ENCODE data around the gene ALCAM.
"Not testable (repeated sequence)": the region's sequence is repeated elsewhere in the genome, so short reads cannot be mapped to it uniquely, and the experiment has no call there.

The ALCAM gene

DNA sequence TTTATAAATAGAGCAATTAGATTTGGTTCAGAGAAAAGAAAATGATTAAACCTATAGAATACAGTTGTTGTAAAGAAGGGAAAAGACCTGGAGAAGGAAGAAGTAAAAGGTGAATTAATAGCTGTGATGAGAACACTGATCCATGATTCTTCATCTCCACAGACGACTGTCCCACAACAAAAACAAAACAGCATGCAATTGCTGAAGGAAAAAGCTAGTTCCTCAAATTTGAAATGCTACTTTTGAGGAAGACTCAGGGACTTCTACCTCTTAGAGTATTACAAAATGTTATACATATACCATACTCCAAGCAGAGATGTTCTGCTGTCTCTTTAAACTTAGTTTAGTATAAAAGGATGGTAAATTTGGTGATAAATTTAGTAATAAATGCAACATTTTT is 21.5 kb downstream of the ALCAM start:
- no peak for DNase-seq (ENCODE audit: low read depth in 2 of 2)

- not testable (repeated sequence) for DNase-seq (ENCODE audit: low read depth in 2 of 2)
Observed at GRCh38 chr3:105389759-105390158, 23.1 kb downstream of the ALCAM start.

- not testable (repeated sequence) for DNase-seq (ENCODE audit: low read depth in 2 of 2)
Observed at GRCh38 chr3:105392598-105392997, 25.9 kb downstream of the ALCAM start.

GRCh38 chr3:105394177-105394576 is 27.5 kb downstream of the ALCAM start:
- DNase-seq (ENCODE audit: low read depth in 2 of 2), result no peak

DNA sequence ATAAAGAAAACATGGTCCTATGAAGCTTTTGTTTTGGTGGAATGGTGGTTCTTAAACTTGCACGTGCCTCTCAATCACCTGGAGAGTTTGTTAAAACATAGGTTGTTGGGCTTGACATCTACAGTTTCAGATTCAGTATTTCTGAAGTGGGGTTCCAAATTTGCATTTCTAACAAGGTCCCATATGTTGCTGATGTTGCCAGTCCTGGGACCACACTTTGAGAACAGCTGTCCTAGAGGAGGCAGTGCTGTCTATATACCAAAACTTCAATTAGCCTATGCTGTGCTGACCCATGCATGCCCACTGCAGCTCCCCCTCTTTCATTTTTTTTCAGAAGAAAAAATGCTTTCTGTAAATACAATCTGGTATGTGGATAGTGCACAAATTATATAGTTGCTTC is 31.3 kb downstream of the ALCAM start:
- no peak for DNase-seq (ENCODE audit: low read depth in 2 of 2)

DNA sequence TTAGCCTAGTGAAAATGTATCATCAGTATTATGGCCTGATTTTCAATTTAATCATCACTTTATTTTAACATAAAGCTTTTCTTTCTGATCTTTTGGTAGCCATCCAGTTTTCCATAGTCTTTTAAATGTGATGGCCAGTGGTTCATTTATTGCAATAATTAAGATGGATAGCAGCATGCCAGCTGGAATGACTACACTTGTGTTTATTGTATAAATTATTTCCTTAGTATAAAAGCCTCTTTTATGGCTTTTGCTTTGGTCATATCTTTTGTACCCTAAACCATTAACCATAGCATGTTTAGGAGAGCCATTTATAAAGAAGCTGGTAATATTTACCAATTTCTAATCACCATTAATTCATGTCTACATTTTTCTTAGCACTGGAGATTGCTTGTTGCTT is 31.7 kb downstream of the ALCAM start:
- DNase-seq (ENCODE audit: low read depth in 2 of 2), result no peak

GRCh38 chr3:105399062-105399461 is 32.4 kb downstream of the ALCAM start:
- DNase-seq (ENCODE audit: low read depth in 2 of 2), result no peak

DNA sequence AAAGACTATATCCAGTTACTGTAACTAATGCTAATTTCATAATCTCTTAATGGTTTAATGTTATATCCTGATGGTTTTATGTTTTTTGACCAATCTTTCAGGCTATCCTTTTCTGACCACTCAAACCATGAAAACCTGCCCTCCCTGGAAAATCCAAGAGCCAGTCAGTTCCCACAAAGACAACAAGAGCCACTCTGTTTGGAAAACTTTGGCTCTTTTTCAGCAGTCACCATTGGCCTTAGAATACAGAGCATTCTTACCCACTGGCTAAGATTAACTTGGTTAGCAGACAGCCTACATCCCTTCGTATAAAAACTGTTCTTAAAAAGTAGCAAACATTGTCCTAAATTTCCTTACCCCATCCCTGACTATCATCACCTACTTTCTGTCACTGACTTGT is 32.9 kb downstream of the ALCAM start:
- DNase-seq (ENCODE audit: low read depth in 2 of 2), result no peak

- DNase-seq (ENCODE audit: low read depth in 2 of 2), result no peak
Observed at GRCh38 chr3:105401254-105401653, 34.5 kb downstream of the ALCAM start.

GRCh38 chr3:105401691-105402149 is 35.0 kb downstream of the ALCAM start:
- no peak for DNase-seq (ENCODE audit: low read depth in 2 of 2)

DNA sequence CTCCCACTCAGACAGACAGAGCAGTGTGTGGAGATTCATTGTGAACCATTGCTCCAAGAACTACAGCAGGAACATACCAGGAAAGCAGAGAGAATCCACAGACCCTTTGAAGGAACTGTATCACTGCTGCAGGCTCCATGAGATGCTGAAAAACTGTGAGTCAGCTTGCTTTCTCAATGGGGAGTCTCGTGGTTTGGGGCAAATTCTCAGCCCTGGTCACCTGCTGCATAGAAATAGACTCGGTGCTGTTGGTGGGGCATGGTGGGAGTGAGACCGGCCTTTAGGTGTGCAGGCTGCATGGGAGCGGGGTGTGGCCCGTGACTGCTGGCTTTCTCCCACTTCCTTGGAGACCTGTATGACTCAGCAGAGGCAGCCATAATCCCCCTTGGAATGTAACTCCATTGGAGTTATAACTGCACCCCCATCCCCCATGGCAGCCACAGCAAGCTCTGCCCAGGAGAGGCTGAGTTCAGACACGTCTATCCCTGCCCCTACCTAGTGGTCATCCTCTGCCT is 35.6 kb downstream of the ALCAM start:
- DNase-seq (ENCODE audit: low read depth in 2 of 2), result no peak

DNA sequence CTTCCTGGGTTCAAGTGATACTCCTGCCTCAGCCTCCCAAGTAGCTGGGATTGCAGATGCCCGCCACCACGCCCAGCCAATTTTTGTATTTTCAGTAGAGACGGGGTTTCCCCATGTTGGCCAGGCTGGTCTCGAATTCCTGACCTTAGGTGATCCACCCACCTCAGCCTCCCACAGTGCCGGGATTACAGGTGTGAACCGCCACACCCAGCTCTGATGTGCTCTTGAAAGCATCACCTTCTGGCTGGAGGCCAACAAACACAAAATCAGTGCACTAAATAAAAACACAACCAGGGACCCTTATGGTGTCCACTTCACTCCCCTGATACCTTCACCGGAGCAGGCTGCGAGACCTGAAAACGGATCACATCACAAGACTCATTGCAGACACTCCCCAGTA is 36.3 kb downstream of the ALCAM start:
- not testable (repeated sequence) for DNase-seq (ENCODE audit: low read depth in 2 of 2)

DNA sequence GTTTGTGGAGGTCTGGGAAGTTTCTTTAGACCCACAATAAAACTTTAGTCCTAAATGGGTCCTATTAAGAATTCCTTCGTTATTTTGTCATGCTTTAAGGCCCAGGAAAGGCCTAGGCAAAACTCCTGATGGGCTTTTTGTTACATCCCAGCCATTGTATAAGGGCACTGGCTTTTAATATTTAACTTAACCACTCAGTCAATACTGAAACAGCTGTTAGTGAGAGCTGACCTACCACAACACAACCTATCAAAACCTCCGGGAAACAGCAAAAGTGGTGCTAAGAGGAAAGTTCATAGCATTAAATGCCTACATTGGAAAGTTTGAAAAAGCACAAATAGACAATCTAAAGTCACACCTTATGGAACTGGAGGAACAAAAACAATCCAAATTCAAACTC is 39.6 kb downstream of the ALCAM start:
- no peak for DNase-seq (ENCODE audit: low read depth in 2 of 2)

DNA sequence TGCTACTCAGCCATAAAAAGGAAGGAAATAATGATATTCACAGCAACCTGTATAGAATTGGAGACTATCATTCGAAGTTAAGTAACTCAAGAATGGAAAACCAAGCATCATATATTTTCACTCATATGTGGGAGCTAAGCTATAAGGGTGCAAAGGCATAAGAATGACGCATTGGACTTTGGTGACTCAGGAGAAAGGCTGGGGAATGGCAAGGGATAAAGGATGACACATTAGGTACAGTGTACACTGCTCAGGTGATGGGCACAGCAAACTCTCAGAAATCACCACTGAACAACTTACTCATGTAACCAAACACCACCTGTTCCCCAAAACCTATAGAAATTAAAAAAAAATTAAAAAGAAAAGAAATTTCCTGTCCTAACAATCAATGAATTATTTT is 42.7 kb downstream of the ALCAM start:
- DNase-seq (ENCODE audit: low read depth in 2 of 2), result no peak

GRCh38 chr3:105413343-105413887 is 46.7 kb downstream of the ALCAM start:
- no peak for DNase-seq (ENCODE audit: low read depth in 2 of 2)

DNA sequence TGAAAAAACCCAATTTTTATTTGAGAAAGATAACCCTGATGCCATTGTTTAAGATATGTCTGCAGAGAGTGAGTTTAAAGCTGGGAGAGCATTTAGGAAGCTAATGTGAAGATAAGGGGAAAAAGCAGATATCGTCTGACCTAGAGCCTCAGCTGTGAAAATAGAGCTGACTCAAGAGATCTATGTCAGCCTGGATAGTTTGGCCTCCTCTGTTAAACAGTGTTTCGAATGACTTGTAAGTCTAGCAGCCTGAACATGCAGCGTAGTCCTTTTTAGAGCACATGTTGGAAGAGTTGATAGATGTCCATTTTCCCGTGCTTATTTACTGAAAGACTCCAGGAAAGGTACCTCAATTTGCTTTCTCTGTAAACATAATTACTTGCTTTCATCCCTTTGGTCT is 48.1 kb downstream of the ALCAM start:
- DNase-seq (ENCODE audit: low read depth in 2 of 2), result no peak

- DNase-seq (ENCODE audit: low read depth in 2 of 2), result no peak
Observed at GRCh38 chr3:105415951-105416350, 49.2 kb downstream of the ALCAM start.

GRCh38 chr3:105417525-105418289 is 51.0 kb downstream of the ALCAM start:
- DNase-seq (ENCODE audit: low read depth in 2 of 2), result no peak

DNA sequence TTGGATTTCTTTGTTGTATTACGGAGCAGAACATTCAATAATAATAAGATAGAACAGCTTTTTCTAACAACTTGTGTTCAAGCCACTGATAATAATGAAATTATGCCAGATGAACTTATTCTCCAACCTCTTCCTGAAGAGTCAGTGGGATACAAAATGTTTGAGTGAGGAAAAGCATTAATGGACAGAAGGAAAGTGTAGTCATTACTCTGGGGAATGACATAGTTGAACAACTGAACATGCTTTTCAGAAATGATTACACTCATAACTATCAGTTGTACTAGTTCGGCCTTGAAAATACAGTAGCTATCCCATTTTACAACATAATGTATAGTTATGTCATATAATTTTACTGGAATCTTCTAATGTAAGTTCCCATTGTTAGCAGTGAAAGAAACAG is 55.9 kb downstream of the ALCAM start:
- no peak for DNase-seq (ENCODE audit: low read depth in 2 of 2)

DNA sequence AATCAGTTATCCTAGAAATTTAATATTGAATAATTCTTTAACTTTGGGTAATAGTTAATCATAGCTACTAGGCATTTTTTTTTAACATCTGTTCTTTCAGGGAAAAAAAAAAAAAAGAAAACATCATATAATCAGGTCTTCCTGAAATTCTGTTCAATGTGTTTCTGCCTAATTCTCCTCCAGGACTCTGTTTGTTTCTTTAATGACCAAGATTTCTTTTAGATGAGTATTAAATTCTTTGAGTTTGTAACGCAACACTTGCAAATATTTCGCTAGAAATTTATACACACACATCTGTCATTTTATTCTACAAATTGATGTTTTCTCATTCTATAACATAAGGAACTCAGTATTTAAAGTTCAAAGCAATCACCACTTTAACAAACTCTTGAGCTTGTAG is 56.7 kb downstream of the ALCAM start:
- no peak for DNase-seq (ENCODE audit: low read depth in 2 of 2)

- DNase-seq (ENCODE audit: low read depth in 2 of 2), result no peak
Observed at GRCh38 chr3:105424412-105425152, 57.9 kb downstream of the ALCAM start.

- DNase-seq (ENCODE audit: low read depth in 2 of 2), result no peak
Observed at GRCh38 chr3:105425153-105425502, 58.4 kb downstream of the ALCAM start.

DNA sequence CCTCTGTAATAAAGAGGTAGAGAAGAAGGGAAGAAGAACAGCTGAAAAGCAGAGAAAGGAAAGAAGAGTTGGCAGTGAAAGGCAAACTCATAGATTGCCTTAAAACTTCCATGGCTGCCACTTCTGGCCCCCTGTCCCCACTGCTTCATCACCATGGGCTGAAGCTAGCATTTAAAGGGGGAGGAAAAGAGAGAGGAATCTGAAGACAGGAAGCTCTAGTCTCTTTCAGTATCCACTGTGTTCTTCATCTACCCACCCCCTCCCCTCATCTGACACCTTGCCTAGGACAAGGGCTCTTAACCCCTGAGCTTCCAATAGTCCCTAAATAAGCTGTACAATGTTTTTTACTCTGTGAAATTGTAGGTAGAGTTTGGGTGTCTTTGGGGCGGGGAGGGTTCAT is 60.6 kb downstream of the ALCAM start:
- DNase-seq (ENCODE audit: low read depth in 2 of 2), result no peak
